Sigmoid colon (tissue), 4 donors: Measurements from ENCODE around the gene TBX15.

Experiments
- EP300 ChIP-seq, 4 donors: sonication (generic); formaldehyde crosslinking; IDR thresholded peaks; one replicate each; pipeline ENCODE4 v1.6.1; 2017; ENCODE audit warnings: antibody characterized with exemption in 4 of 4
- POLR2A ChIP-seq, 2 donors: fragments of 450-650 bp; IDR thresholded peaks; one replicate each; pipeline ENCODE4 v1.6.1; 2016; ENCODE audit warnings: antibody characterized with exemption in 2 of 2, mild to moderate bottlenecking in 2 of 2, moderate library complexity in 2 of 2
- POLR2AphosphoS5 ChIP-seq, 4 donors: sonication (generic); formaldehyde crosslinking; IDR thresholded peaks; one replicate each; pipeline ENCODE4 v1.6.1; 2017; ENCODE audit warnings: antibody characterized with exemption in 4 of 4
- TF ChIP-seq, protein P1 (sequence below), 4 experiments: fragments of 450-650 bp in 3 of 4; fragments of 200-600 bp in 1 of 4; IDR thresholded peaks; one replicate each; pipeline ENCODE4 v1.5.1; 2016 to 2019; ENCODE audit warnings: antibody characterized with exemption in 4 of 4, mild to moderate bottlenecking in 3 of 4, moderate library complexity in 2 of 4

DNA sequence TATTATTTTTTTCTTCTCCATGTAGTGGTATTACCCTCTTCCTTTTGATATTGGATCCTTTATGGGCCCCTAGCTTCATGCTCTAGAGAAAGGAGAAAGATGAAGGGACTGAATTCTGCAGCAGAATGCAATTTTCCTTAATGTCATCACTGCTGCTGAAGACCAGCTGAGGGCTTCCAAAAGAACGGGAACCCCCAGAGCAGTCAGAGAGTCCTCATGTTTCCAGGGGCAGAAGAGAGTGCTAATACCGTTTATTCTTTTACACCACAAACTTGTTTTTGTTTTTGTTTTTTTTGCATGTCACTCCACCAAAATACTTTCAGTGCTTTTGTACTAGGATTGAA is 21.1 kb upstream of the TBX15 start:
- TF ChIP-seq, protein P1, sequence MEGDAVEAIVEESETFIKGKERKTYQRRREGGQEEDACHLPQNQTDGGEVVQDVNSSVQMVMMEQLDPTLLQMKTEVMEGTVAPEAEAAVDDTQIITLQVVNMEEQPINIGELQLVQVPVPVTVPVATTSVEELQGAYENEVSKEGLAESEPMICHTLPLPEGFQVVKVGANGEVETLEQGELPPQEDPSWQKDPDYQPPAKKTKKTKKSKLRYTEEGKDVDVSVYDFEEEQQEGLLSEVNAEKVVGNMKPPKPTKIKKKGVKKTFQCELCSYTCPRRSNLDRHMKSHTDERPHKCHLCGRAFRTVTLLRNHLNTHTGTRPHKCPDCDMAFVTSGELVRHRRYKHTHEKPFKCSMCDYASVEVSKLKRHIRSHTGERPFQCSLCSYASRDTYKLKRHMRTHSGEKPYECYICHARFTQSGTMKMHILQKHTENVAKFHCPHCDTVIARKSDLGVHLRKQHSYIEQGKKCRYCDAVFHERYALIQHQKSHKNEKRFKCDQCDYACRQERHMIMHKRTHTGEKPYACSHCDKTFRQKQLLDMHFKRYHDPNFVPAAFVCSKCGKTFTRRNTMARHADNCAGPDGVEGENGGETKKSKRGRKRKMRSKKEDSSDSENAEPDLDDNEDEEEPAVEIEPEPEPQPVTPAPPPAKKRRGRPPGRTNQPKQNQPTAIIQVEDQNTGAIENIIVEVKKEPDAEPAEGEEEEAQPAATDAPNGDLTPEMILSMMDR (IDR thresholded peaks at IDR 0.05), result no peak
- no peak for TF ChIP-seq POLR2A (IDR thresholded peaks at IDR 0.05)
- no peak for TF ChIP-seq EP300 (IDR thresholded peaks at IDR 0.05)
- no peak for TF ChIP-seq POLR2AphosphoS5 (IDR thresholded peaks at IDR 0.05)
